HepG2 (cell line): ENCODE data around the gene P3H3. TPM values are rescaled to one million over a fixed set of nuclear protein-coding genes. Genes with fewer than 3 reads are reported as not detected.

Source experiments
- ASH2L ChIP-seq: fragments of 300-600, 200-600 bp; sonication (generic); IDR thresholded peaks from 2 replicates; pipeline ENCODE4 v1.7.0; 2017; ENCODE audit warnings: low read depth, mild to moderate bottlenecking, moderate library complexity, mixed read lengths, low read length; ENCODE audit not compliant: insufficient read length
- CHD2 ChIP-seq: IDR thresholded peaks from 2 replicates; pipeline ENCODE4 v1.6.1; 2011; ENCODE audit warnings: low read depth, low read length, improper control_type of control experiment
- FOXC1 ChIP-seq: sonication (generic); formaldehyde crosslinking; IDR thresholded peaks from 2 replicates; pipeline ENCODE4 v1.8.0; 2022; ENCODE audit warnings: mild to moderate bottlenecking, missing genetic modification reagents, borderline replicate concordance
- FOXK1 ChIP-seq: sonication (generic); formaldehyde crosslinking; IDR thresholded peaks from 2 replicates; pipeline ENCODE4 v1.4.0; 2020; ENCODE audit warnings: low read depth, missing genetic modification reagents, borderline replicate concordance
- GLI4 ChIP-seq: sonication (generic); formaldehyde crosslinking; IDR thresholded peaks from 2 replicates; pipeline ENCODE4 v1.5.1; 2020; ENCODE audit warnings: missing genetic modification reagents, mild to moderate bottlenecking, moderate library complexity, borderline replicate concordance
- IKZF4 ChIP-seq: sonication (generic); formaldehyde crosslinking; IDR thresholded peaks from 2 replicates; pipeline ENCODE4 v1.5.1; 2020; ENCODE audit warnings: borderline replicate concordance, mild to moderate bottlenecking, low read depth, missing genetic modification reagents; ENCODE audit errors: not compliant biosample characterization
- ISX ChIP-seq: sonication (generic); formaldehyde crosslinking; conservative IDR thresholded peaks from 2 replicates; pipeline ENCODE4 v1.5.0; 2020; ENCODE audit warnings: missing genetic modification reagents
- KAT7 ChIP-seq: IDR thresholded peaks from 2 replicates; pipeline ENCODE4 v1.6.1; 2018; ENCODE audit warnings: borderline replicate concordance, missing compliant biosample characterization
- KAT8 ChIP-seq: IDR thresholded peaks from 2 replicates; pipeline ENCODE4 v1.6.1; 2016; ENCODE audit warnings: missing genetic modification reagents, missing compliant biosample characterization
- MYNN ChIP-seq: sonication (generic); formaldehyde crosslinking; IDR thresholded peaks from 2 replicates; pipeline ENCODE4 v1.4.0; 2020; ENCODE audit warnings: mild to moderate bottlenecking, low read depth, missing genetic modification reagents
- MZF1 ChIP-seq: sonication (generic); formaldehyde crosslinking; IDR thresholded peaks from 2 replicates; pipeline ENCODE4 v1.8.1; 2023; ENCODE audit warnings: mild to moderate bottlenecking, missing genetic modification reagents, borderline replicate concordance
- NONO ChIP-seq, 2 experiments: fragments of 450-650 bp in 1 of 2; sonication (generic) in 1 of 2; formaldehyde crosslinking in 1 of 2; IDR thresholded peaks in 1 of 2; conservative IDR thresholded peaks in 1 of 2; 2 replicates each; pipeline versions ENCODE4 v1.6.1 to v1.8.0; 2017 to 2022; ENCODE audit warnings: mild to moderate bottlenecking in 1 of 2, missing genetic modification reagents in 1 of 2, moderate library complexity in 1 of 2
- NR2F1 ChIP-seq, 2 experiments: fragments of 450-650 bp in 1 of 2; formaldehyde crosslinking in 1 of 2; IDR thresholded peaks; 2 replicates each; pipeline versions ENCODE4 v1.5.0 to v1.6.1; 2016 to 2020; ENCODE audit warnings: mild to moderate bottlenecking in 1 of 2, missing compliant biosample characterization in 1 of 2, missing genetic modification reagents in 1 of 2, moderate library complexity in 1 of 2
- PAF1 ChIP-seq: IDR thresholded peaks from 2 replicates; pipeline ENCODE4 v1.6.1; 2016; ENCODE audit warnings: missing genetic modification reagents, missing compliant biosample characterization
- PITX1 ChIP-seq: sonication (generic); formaldehyde crosslinking; IDR thresholded peaks from 2 replicates; pipeline ENCODE4 v1.5.1; 2020; ENCODE audit warnings: mild to moderate bottlenecking, missing genetic modification reagents
- PRPF4 ChIP-seq: fragments of 200-400 bp; formaldehyde crosslinking; IDR thresholded peaks from 2 replicates; pipeline ENCODE4 v1.6.1; 2016; ENCODE audit warnings: low read length, low read depth; ENCODE audit not compliant: poor library complexity, severe bottlenecking
- RAD51 ChIP-seq: fragments of 450-650 bp; IDR thresholded peaks from 2 replicates; pipeline ENCODE4 v1.6.1; 2016; ENCODE audit warnings: borderline replicate concordance
- SRSF4 ChIP-seq: fragments of 200-400 bp; formaldehyde crosslinking; IDR thresholded peaks from one replicate; pipeline ENCODE4 v1.6.1; 2018; ENCODE audit warnings: mild to moderate bottlenecking, low read depth, low read length, moderate library complexity; ENCODE audit not compliant: poor library complexity, severe bottlenecking
- STAG1 ChIP-seq: sonication (generic); formaldehyde crosslinking; IDR thresholded peaks from 2 replicates; pipeline ENCODE4 v1.4.0; 2020; ENCODE audit warnings: missing genetic modification reagents
- TBX3 ChIP-seq: fragments of 450-650 bp; IDR thresholded peaks from 2 replicates; pipeline ENCODE4 v1.6.1; 2017; ENCODE audit warnings: antibody characterized with exemption, mild to moderate bottlenecking, inconsistent platforms, borderline replicate concordance
- ZNF484 ChIP-seq: sonication (generic); formaldehyde crosslinking; IDR thresholded peaks from 2 replicates; pipeline ENCODE4 v1.5.1; 2020; ENCODE audit warnings: mild to moderate bottlenecking, low read depth, missing genetic modification reagents, borderline replicate concordance
- ZNF549 ChIP-seq: sonication (generic); formaldehyde crosslinking; IDR thresholded peaks from 2 replicates; pipeline ENCODE4 v1.5.0; 2020; ENCODE audit warnings: missing genetic modification reagents
- ZSCAN31 ChIP-seq: sonication (generic); formaldehyde crosslinking; IDR thresholded peaks from 2 replicates; pipeline ENCODE4 v1.5.0; 2020; ENCODE audit warnings: low read depth, mild to moderate bottlenecking, missing genetic modification reagents
- polyA plus RNA-seq, 8 experiments: library from polyadenylated mRNA; depleted of rRNA in 3 of 8; stranded (reverse) in 7 of 8; unstranded in 1 of 8; fragments of >200 nt; fragmentation: Illumina TruSeq in 4 of 8; extraction: Trizol in 4 of 8; gene quantifications; 2 replicates each; pipeline versions ENCODE4 v1.2.1 to v1.2.3, GENCODE V29; 2011 to 2016; ENCODE audit warnings: low read depth in 4 of 8, missing spikeins in 1 of 8, mixed read lengths in 1 of 8; ENCODE audit not compliant: insufficient read depth in 1 of 8
- total RNA-seq, 5 experiments: library from RNA; depleted of rRNA; stranded (reverse); fragments of >200 nt; fragmentation: Illumina TruSeq; extraction: Trizol; gene quantifications; 2 replicates each; pipeline ENCODE4 v1.2.3, GENCODE V29; 2016; ENCODE audit warnings: low read depth in 1 of 5
- TF ChIP-seq, protein P1 (sequence below): sonication (generic); formaldehyde crosslinking; IDR thresholded peaks from 2 replicates; pipeline ENCODE4 v1.8.0; 2022; ENCODE audit warnings: missing genetic modification reagents, low read depth, mild to moderate bottlenecking, borderline replicate concordance
- TF ChIP-seq, protein P2 (sequence below): sonication (generic); formaldehyde crosslinking; conservative IDR thresholded peaks from 2 replicates; pipeline ENCODE4 v1.8.0; 2022; ENCODE audit warnings: mild to moderate bottlenecking, moderate library complexity, missing genetic modification reagents

Gene P3H3
- total and polyA plus RNA-seq, 2 of the 13 experiments (the other 11 are each of a cell fraction or from before 2014, with no cell fraction given), result 20.1 to 20.5 TPM

DNA sequence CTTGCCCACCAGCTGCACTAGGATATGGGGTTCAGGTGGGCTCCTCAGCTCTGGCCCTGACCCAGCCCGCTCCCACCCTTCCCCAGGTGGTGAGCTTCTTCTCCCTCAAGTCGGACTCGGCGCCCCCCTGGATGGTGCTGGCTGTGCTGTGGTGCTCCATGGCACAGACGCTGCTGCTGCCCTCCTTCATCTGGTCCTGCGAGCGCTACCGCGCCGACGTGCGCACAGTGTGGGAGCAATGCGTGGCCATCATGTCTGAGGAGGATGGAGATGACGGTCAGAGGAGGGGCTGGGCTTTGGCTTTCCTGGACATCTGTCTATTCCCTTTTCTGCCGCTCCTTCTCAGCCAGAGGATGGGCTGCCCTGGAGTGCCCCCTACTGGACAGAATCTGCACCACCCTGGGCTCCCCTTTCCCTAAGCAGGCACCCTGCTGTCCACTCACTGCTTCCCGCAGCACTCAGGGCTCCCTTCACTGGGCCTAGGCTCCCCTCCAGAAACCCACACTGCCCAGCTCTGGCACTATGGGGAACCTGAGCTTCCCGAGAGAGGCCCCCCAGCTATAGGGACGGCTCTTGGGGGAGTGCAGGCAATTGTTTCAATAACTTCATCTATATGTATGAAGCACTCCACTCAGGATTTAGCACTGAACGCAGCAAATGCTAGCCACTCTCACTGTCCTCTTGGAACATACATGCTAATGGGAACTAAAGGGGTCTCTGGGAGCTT, 2.6 kb upstream of the P3H3 start (continued):
- TF ChIP-seq KAT8 (CRISPR knock-in tag) (0 out of 2 replicates have a peak, but pooled peaks have one; percentile 28), RAD51 (no peak), KAT7 (CRISPR knock-in tag) (no peak), ISX (no peak), CHD2 (no peak), MYNN (no peak), NONO (IDR thresholded peaks at IDR 0.05) (no peak), NONO (CRISPR knock-in tag; conservative IDR thresholded peaks at IDR 0.05) (peak; percentile 53; the same call in 1 of the 2 replicates), IKZF4 (CRISPR knock-in tag) (no peak), GLI4 (CRISPR knock-in tag) (no peak), NR2F1 (CRISPR knock-in tag; IDR thresholded peaks at IDR 0.05) (no peak), PAF1 (CRISPR knock-in tag) (peak; percentile 58; the same call in 1 of the 2 replicates), ZNF549 (CRISPR knock-in tag) (no peak), SRSF4 (no peak), PITX1 (CRISPR knock-in tag) (no peak), PRPF4 (no peak), ZNF484 (CRISPR knock-in tag) (no peak), ASH2L (no peak), MZF1 (CRISPR knock-in tag) (no peak), FOXC1 (CRISPR knock-in tag) (peak; percentile 50; the same call in 1 of the 2 replicates), ZSCAN31 (no peak), FOXK1 (CRISPR knock-in tag) (peak; percentile 19; the same call in 1 of the 2 replicates), STAG1 (CRISPR knock-in tag) (peak; percentile 85), TBX3 (no peak)
- TF ChIP-seq, protein P1, sequence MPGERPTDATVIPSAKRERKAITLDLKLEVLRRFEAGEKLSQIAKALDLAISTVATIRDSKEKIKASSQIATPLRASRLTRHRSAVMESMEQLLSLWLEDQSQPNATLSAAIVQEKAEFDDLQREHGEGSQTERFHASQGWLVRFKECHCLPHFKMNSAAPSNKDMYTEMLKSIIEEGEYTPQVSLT (CRISPR knock-in tag), result no peak
- TF ChIP-seq, protein P2, sequence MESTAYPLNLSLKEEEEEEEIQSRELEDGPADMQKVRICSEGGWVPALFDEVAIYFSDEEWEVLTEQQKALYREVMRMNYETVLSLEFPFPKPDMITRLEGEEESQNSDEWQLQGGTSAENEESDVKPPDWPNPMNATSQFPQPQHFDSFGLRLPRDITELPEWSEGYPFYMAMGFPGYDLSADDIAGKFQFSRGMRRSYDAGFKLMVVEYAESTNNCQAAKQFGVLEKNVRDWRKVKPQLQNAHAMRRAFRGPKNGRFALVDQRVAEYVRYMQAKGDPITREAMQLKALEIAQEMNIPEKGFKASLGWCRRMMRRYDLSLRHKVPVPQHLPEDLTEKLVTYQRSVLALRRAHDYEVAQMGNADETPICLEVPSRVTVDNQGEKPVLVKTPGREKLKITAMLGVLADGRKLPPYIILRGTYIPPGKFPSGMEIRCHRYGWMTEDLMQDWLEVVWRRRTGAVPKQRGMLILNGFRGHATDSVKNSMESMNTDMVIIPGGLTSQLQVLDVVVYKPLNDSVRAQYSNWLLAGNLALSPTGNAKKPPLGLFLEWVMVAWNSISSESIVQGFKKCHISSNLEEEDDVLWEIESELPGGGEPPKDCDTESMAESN (CRISPR knock-in tag), result no peak
